IMR-90 (cell line): ENCODE results near the gene RIMBP2. TPM values are rescaled to one million over a fixed set of nuclear protein-coding genes. Genes with fewer than 3 reads are reported as not detected.

Experiments used
- ATAC-seq: fragments of 200-7000 bp; cut with Tn5 transposase; 2 replicates; pipeline ENCODE4 v1.9.1; 2020; ENCODE audit warnings: low read depth, mild to moderate bottlenecking, moderate library complexity
- BruUV-seq: library from RNA; stranded (reverse); fragments of 400-500 nt; replicated peaks from 2 replicates; lab custom pipeline; 2021; lab: Mats Ljungman, UMichigan
- CTCF ChIA-PET: fragments of 300-600 bp; formaldehyde crosslinking; extraction: SDS; loops from one replicate; lab custom pipeline; 2021; ENCODE audit warnings: antibody characterized with exemption; lab: Yijun Ruan, JAX
- POLR2A ChIA-PET: fragments of 300-600 bp; sonication (Branson Sonifier 250); formaldehyde crosslinking; loops from one replicate; lab custom pipeline; 2022; ENCODE audit warnings: antibody characterized with exemption; ENCODE audit not compliant: unreplicated experiment; lab: Charles Lee
- DNase-seq: peaks from one replicate; pipeline ENCODE4 v3.0.0; 2013
- H2AFZ ChIP-seq: replicated peaks from 2 replicates; pipeline ENCODE3; 2013; ENCODE audit warnings: low read length, mild to moderate bottlenecking; ENCODE audit not compliant: poor library complexity
- H2AK5ac ChIP-seq: 2 replicates; pipeline ENCODE4 v1.6.1; 2013; ENCODE audit warnings: low read depth, low read length, inconsistent platforms
- H2AK9ac ChIP-seq: replicated peaks from 2 replicates; pipeline ENCODE3; 2013; ENCODE audit warnings: mild to moderate bottlenecking, low read depth, low read length, moderate library complexity; ENCODE audit not compliant: poor library complexity
- H2BK120ac ChIP-seq: 2 replicates; pipeline ENCODE4 v1.6.1; 2013; ENCODE audit warnings: low read depth, low read length, inconsistent platforms
- H2BK15ac ChIP-seq: 3 replicates; pipeline ENCODE4 v1.6.1; 2013; ENCODE audit warnings: low read depth, low read length, inconsistent platforms
- H2BK20ac ChIP-seq: 2 replicates; pipeline ENCODE4 v1.6.1; 2013; ENCODE audit warnings: low read depth, mild to moderate bottlenecking, inconsistent platforms, low read length, moderate library complexity
- H2BK5ac ChIP-seq: 2 replicates; pipeline ENCODE4 v1.6.1; 2013; ENCODE audit warnings: mild to moderate bottlenecking, low read depth, low read length, inconsistent platforms; ENCODE audit not compliant: poor library complexity, severe bottlenecking
- H3K14ac ChIP-seq: replicated peaks from 2 replicates; pipeline ENCODE4 v1.6.1; 2013; ENCODE audit warnings: low read depth, low read length, inconsistent platforms
- H3K18ac ChIP-seq: 2 replicates; pipeline ENCODE4 v1.6.1; 2013; ENCODE audit warnings: low read depth, low read length, control low read depth
- H3K23ac ChIP-seq: 2 replicates; pipeline ENCODE4 v1.6.1; 2013; ENCODE audit warnings: low read depth, low read length, inconsistent platforms
- H3K27ac ChIP-seq: 2 replicates; pipeline ENCODE4 v1.5.1; 2013; ENCODE audit warnings: mild to moderate bottlenecking, control low read depth, low read length; ENCODE audit not compliant: insufficient read depth
- H3K27me3 ChIP-seq: 2 replicates; pipeline ENCODE4 v1.6.1; 2013; ENCODE audit warnings: low read length; ENCODE audit not compliant: control insufficient read depth, insufficient read depth
- H3K36me3 ChIP-seq: 2 replicates; pipeline ENCODE4 v1.6.1; 2013; ENCODE audit warnings: low read length, mixed read lengths; ENCODE audit not compliant: control insufficient read depth, insufficient read depth
- H3K4ac ChIP-seq: 2 replicates; pipeline ENCODE4 v1.6.1; 2013; ENCODE audit warnings: low read depth, low read length, inconsistent platforms
- H3K4me1 ChIP-seq: 2 replicates; pipeline ENCODE4 v1.6.1; 2013; ENCODE audit warnings: low read length, mixed read lengths; ENCODE audit not compliant: control insufficient read depth, insufficient read depth
- H3K4me2 ChIP-seq: 2 replicates; pipeline ENCODE4 v1.6.1; 2013; ENCODE audit warnings: low read depth, mild to moderate bottlenecking, control low read depth, low read length, moderate library complexity
- H3K4me3 ChIP-seq: 2 replicates; pipeline ENCODE4 v1.5.1; 2013; ENCODE audit warnings: low read depth, mild to moderate bottlenecking, control low read depth, low read length, moderate library complexity; ENCODE audit not compliant: insufficient read depth
- H3K56ac ChIP-seq: 2 replicates; pipeline ENCODE4 v1.6.1; 2013; ENCODE audit warnings: low read length, inconsistent platforms; ENCODE audit not compliant: insufficient read depth; ENCODE audit errors: extremely low read depth
- H3K79me1 ChIP-seq, 2 experiments: 2 replicates each; pipeline ENCODE4 v1.6.1; 2013; ENCODE audit warnings: low read length in 2 of 2, inconsistent platforms in 1 of 2, low read depth in 1 of 2
- H3K9ac ChIP-seq: 2 replicates; pipeline ENCODE4 v1.6.1; 2013; ENCODE audit warnings: low read depth, low read length, control low read depth
- H3K9me1 ChIP-seq: 2 replicates; pipeline ENCODE4 v1.6.1; 2013; ENCODE audit warnings: low read length, inconsistent platforms; ENCODE audit not compliant: insufficient read depth
- H3K9me3 ChIP-seq: 2 replicates; pipeline ENCODE4 v1.6.1; 2013; ENCODE audit warnings: low read length; ENCODE audit not compliant: control insufficient read depth, insufficient read depth
- H4K20me1 ChIP-seq: 2 replicates; pipeline ENCODE4 v1.6.1; 2013; ENCODE audit warnings: low read length, inconsistent platforms; ENCODE audit not compliant: insufficient read depth
- H4K5ac ChIP-seq: 2 replicates; pipeline ENCODE4 v1.6.1; 2013; ENCODE audit warnings: mild to moderate bottlenecking, low read depth, low read length, control low read depth
- H4K8ac ChIP-seq, 2 experiments: 2 replicates each; pipeline ENCODE4 v1.6.1; 2013; ENCODE audit warnings: low read depth in 2 of 2, low read length in 2 of 2, control low read depth in 1 of 2, inconsistent platforms in 1 of 2
- H4K91ac ChIP-seq: 2 replicates; pipeline ENCODE4 v1.6.1; 2013; ENCODE audit warnings: low read depth, low read length, inconsistent platforms; ENCODE audit not compliant: insufficient read depth
- BHLHE40 ChIP-seq: fragments of 150-350 bp; IDR thresholded peaks from 2 replicates; pipeline ENCODE4 v1.6.1; 2016; ENCODE audit warnings: mild to moderate bottlenecking, low read depth, low read length
- CEBPB ChIP-seq: IDR thresholded peaks from 2 replicates; pipeline ENCODE4 v1.6.1; 2012; ENCODE audit warnings: low read depth, low read length, improper control_type of control experiment
- CHD1 ChIP-seq: IDR thresholded peaks from 2 replicates; pipeline ENCODE4 v1.6.1; 2012; ENCODE audit warnings: low read depth, low read length, improper control_type of control experiment
- CTCF ChIP-seq: conservative IDR thresholded peaks from 2 replicates; pipeline ENCODE4 v1.5.1; 2012; ENCODE audit warnings: mild to moderate bottlenecking, low read depth, low read length, improper control_type of control experiment
- ELK1 ChIP-seq: fragments of 150-350 bp; IDR thresholded peaks from 2 replicates; pipeline ENCODE4 v1.6.1; 2016; ENCODE audit warnings: low read depth, mild to moderate bottlenecking, low read length, moderate library complexity, borderline replicate concordance
- FOS ChIP-seq: fragments of 150-350 bp; IDR thresholded peaks from 2 replicates; pipeline ENCODE4 v1.6.1; 2016; ENCODE audit warnings: low read depth, low read length
- MAFK ChIP-seq: IDR thresholded peaks from 2 replicates; pipeline ENCODE4 v1.6.1; 2012; ENCODE audit warnings: low read depth, low read length, improper control_type of control experiment
- MAZ ChIP-seq: IDR thresholded peaks from 2 replicates; pipeline ENCODE4 v1.6.1; 2012; ENCODE audit warnings: low read depth, mild to moderate bottlenecking, low read length, improper control_type of control experiment, moderate library complexity, borderline replicate concordance
- MXI1 ChIP-seq: IDR thresholded peaks from 2 replicates; pipeline ENCODE4 v1.6.1; 2012; ENCODE audit warnings: low read depth, mild to moderate bottlenecking, low read length, moderate library complexity, borderline replicate concordance
- NFE2L2 ChIP-seq: fragments of 150-350 bp; IDR thresholded peaks from 2 replicates; pipeline ENCODE4 v1.6.1; 2016; ENCODE audit warnings: low read depth, mild to moderate bottlenecking, low read length
- POLR2A ChIP-seq: IDR thresholded peaks from 2 replicates; pipeline ENCODE4 v1.6.1; 2012; ENCODE audit warnings: mild to moderate bottlenecking, low read depth, low read length
- RAD21 ChIP-seq: IDR thresholded peaks from 2 replicates; pipeline ENCODE4 v1.6.1; 2012; ENCODE audit warnings: low read length, improper control_type of control experiment
- RCOR1 ChIP-seq: IDR thresholded peaks from 2 replicates; pipeline ENCODE4 v1.6.1; 2012; ENCODE audit warnings: mild to moderate bottlenecking, low read length, improper control_type of control experiment; ENCODE audit not compliant: insufficient replicate concordance
- RFX5 ChIP-seq: IDR thresholded peaks from 2 replicates; pipeline ENCODE4 v1.8.0; 2012; ENCODE audit warnings: low read depth, mild to moderate bottlenecking, low read length, moderate library complexity
- USF2 ChIP-seq: fragments of 150-350 bp; IDR thresholded peaks from 2 replicates; pipeline ENCODE4 v1.6.1; 2017; ENCODE audit warnings: mild to moderate bottlenecking, antibody characterized with exemption, low read length, low read depth
- WGBS, 2 experiments: methylation state at CpG; one replicate each; pipeline versions ENCODE4 v1.1.5 to v1.1.7; 2013; ENCODE audit warnings: missing lambda C conversion rate in 2 of 2; ENCODE audit not compliant: insufficient read length in 1 of 2; ENCODE audit errors: extremely low coverage in 2 of 2; 5-methylcytosine and 5-hydroxymethylcytosine counted together
- dilution Hi-C: fragments of 300-500 bp; cut with HindIII; formaldehyde crosslinking; loops from one replicate; pipeline ENCODE4 v1.14.3; 2018; ENCODE audit warnings: low sequenced_read_pairs; ENCODE audit not compliant: unreplicated experiment
- in situ Hi-C: fragments of 300-500 bp; cut with MboI; formaldehyde crosslinking; loops from 3 replicates; pipeline ENCODE4 v1.14.3; 2019; ENCODE audit warnings: low sequenced_read_pairs, inconsistent platforms, mixed read lengths
- intact Hi-C: fragments of 100-400 bp; cut with micrococcal nuclease; formaldehyde crosslinking; loops from 2 replicates; pipeline ENCODE4 v1.10.0; 2022
- polyA plus RNA-seq, 3 experiments: library from polyadenylated mRNA; depleted of rRNA; stranded (reverse); fragments of >200 nt; gene quantifications; 2 replicates each; pipeline ENCODE4 v1.2.3, GENCODE V29; 2012; ENCODE audit warnings: low replicate concordance in 1 of 3
- total RNA-seq: library from RNA; depleted of rRNA; stranded (reverse); fragments of >200 nt; gene quantifications from 2 replicates; pipeline ENCODE4 v1.2.3, GENCODE V29; 2012

RIMBP2 gene
- total and polyA plus RNA-seq, 2 of the 4 experiments (the other 2 are of a cell fraction) = not detected

GRCh38 chr12:130649101-130650045 lies 66.7 kb downstream of the RIMBP2 start:
- no peaks in the 10 kb centered on the region for H3K27me3 ChIP-seq
- H3K9me1 ChIP-seq = no peaks in the 10 kb centered on the region
- no peak for ATAC-seq
- no peak overlapping the region for H2AK5ac ChIP-seq
- no peak overlapping the region for H3K14ac ChIP-seq
- no peak overlapping the region for H3K23ac ChIP-seq
- H2BK20ac ChIP-seq = no peak overlapping the region
- H3K36me3 ChIP-seq = no peaks in the 10 kb centered on the region
- no peak overlapping the region for H3K18ac ChIP-seq
- H2BK120ac ChIP-seq = no peak overlapping the region
- no peak overlapping the region for H4K8ac ChIP-seq
- H3K4me3 ChIP-seq = no peak overlapping the region
- H3K4me1 ChIP-seq = no peaks in the 10 kb centered on the region
- no peak overlapping the region for H3K9ac ChIP-seq
- H2AK9ac ChIP-seq = no peak overlapping the region
- H3K4ac ChIP-seq = no peak overlapping the region
- H2BK5ac ChIP-seq = no peak overlapping the region
- H4K20me1 ChIP-seq = no peaks in the 10 kb centered on the region
- BruUV-seq = no TSS peak
- no peak overlapping the region for H2AFZ ChIP-seq
- dilution Hi-C loops = no loop called here
- no peak overlapping the region for H3K56ac ChIP-seq
- POLR2A ChIA-PET = no interaction called here
- CTCF ChIA-PET = no interaction called here
- no peak overlapping the region for H3K27ac ChIP-seq
- intact Hi-C loops = no loop called here
- no peak overlapping the region for H4K5ac ChIP-seq
- no peak for DNase-seq
- H3K79me1 ChIP-seq = no peaks in the 10 kb centered on the region
- 85% methylated on average over 9 of the region's 37 CpGs; no CpG with 5 or more reads in 1 of the 2 experiments for WGBS, 2 experiments
- H3K9me3 ChIP-seq = peaks cover 39% of the 10 kb centered on the region
- no peak overlapping the region for H4K91ac ChIP-seq
- H3K4me2 ChIP-seq = no peak overlapping the region
- no peak overlapping the region for H2BK15ac ChIP-seq
- in situ Hi-C loops = no loop called here
- no peak for TF ChIP-seq BHLHE40
- TF ChIP-seq USF2 = no peak
- TF ChIP-seq CEBPB = no peak
- no peak for TF ChIP-seq RAD21
- no peak for TF ChIP-seq CHD1
- TF ChIP-seq RCOR1 = no peak
- TF ChIP-seq POLR2A = no peak
- no peak for TF ChIP-seq NFE2L2
- no peak for TF ChIP-seq MAFK
- no peak for TF ChIP-seq ELK1
- TF ChIP-seq MXI1 = no peak
- TF ChIP-seq RFX5 = no peak
- no peak for TF ChIP-seq FOS
- no peak for TF ChIP-seq CTCF
- no peak for TF ChIP-seq MAZ
